ENCODE measurements around the gene RNU1-2. TPM values are rescaled to one million over a fixed set of nuclear protein-coding genes. Genes with fewer than 3 reads are reported as not detected.
"Not testable (repeated sequence)": the region's sequence is repeated elsewhere in the genome, so short reads cannot be mapped to it uniquely, and the experiment has no call there.

RNU1-2 gene
- total and polyA plus RNA-seq, 12 donors = 635 to 5,242 (median 1,949) TPM; not detected in 2

GRCh38 chr1:16938351-16939321 is 42.9 kb downstream of the RNU1-2 start:
- DNase-seq = no peak
- H3K36me3 ChIP-seq = peaks cover 0 to 73% (median 23%) of the 10 kb centered on the region in 9 donors
- no peaks in the 10 kb centered on the region for H3K9me3 ChIP-seq
- H3K4me3 ChIP-seq = no peak overlapping the region
- peak in 2 of 8 donors; percentile 7 to 15 for ATAC-seq
- intact Hi-C loops (cut with DNase I) = no loop called here
- H3K27me3 ChIP-seq = no peaks in the 10 kb centered on the region
- no peaks in the 10 kb centered on the region for H3K4me1 ChIP-seq
- no peak for TF ChIP-seq CTCF (IDR thresholded peaks at IDR 0.05)
- 68 to 78% methylated on average over 43 to 51 of the region's 51 CpGs for WGBS, 2 donors
- H3K27ac ChIP-seq = no peak overlapping the region

GRCh38 chr1:16939386-16940180 is 43.8 kb downstream of the RNU1-2 start:
- intact Hi-C loops (cut with DNase I) = loop anchor here in 1 of 10 donors (5.0 kb wide), 1 partner anchor 317 kb away; no protein-coding TSS in a partner anchor

GRCh38 chr1:16944038-16944437 is 48.3 kb downstream of the RNU1-2 start:
- H3K4me3 ChIP-seq = no peak overlapping the region
- no peak for ATAC-seq
- H3K27ac ChIP-seq = no peak overlapping the region
- H3K4me1 ChIP-seq = no peaks in the 10 kb centered on the region
- no peak for DNase-seq
- no peak for TF ChIP-seq CTCF (IDR thresholded peaks at IDR 0.05)
- no peaks in the 10 kb centered on the region for H3K9me3 ChIP-seq
- WGBS, 2 donors = 93 to 94% methylated on average over 19 of the region's 19 CpGs
- H3K36me3 ChIP-seq = peaks cover 0 to 80% (median 22%) of the 10 kb centered on the region in 9 donors
- H3K27me3 ChIP-seq = no peaks in the 10 kb centered on the region
- intact Hi-C loops (cut with DNase I) = loop anchor here in 1 of 10 donors (5.0 kb wide), 1 partner anchor 322 kb away; no protein-coding TSS in a partner anchor

More at GRCh38 chr1:16939386-16940180, 43.8 kb downstream of the RNU1-2 start:
- ATAC-seq = peak in 4 of 8 donors; percentile 7 to 34 (median 25)
- peaks cover 0 to 72% (median 23%) of the 10 kb centered on the region in 9 donors for H3K36me3 ChIP-seq
- H3K27ac ChIP-seq, H3K9me3 ChIP-seq, H3K4me1 ChIP-seq, H3K27me3 ChIP-seq, DNase-seq, H3K4me3 ChIP-seq: not testable (repeated sequence)
- WGBS, 2 donors = 95% methylated on average over 32 of the region's 32 CpGs

- not testable (repeated sequence) for DNase-seq, H3K27me3 ChIP-seq, H3K4me3 ChIP-seq, H3K4me1 ChIP-seq, H3K27ac ChIP-seq, H3K9me3 ChIP-seq
- ATAC-seq = peak in 5 of 8 donors; percentile 4 to 24 (median 16)
- 86 to 88% methylated on average over 1 to 6 of the region's 9 CpGs for WGBS, 2 donors
- peaks cover 0 to 73% (median 21%) of the 10 kb centered on the region in 9 donors for H3K36me3 ChIP-seq
- intact Hi-C loops (cut with DNase I) = loop anchor here in 2 of 10 donors (5.0 kb wide), 1 partner anchor 323 kb away; no protein-coding TSS in a partner anchor
Observed at GRCh38 chr1:16945512-16945911, 49.7 kb downstream of the RNU1-2 start.

Small RNA genes lying within 50 kb of the gene (microRNA-seq; reads per million reads assigned to microRNA genes)
- 0 reads per million in 2 donors for gene MIR3675

Other genes starting within 250 kb of the RNU1-2 start
- 1,000 to 10,000 TPM in 8 of 10 donors, 100 to 1,000 TPM in 2; 635 to 5,242 (median 1,949) TPM for gene RNU1-3, start 229.0 kb upstream of the RNU1-2 start, total RNA-seq
- not detected for gene RNU1-3, start 229.0 kb upstream of the RNU1-2 start, polyA plus RNA-seq
- 1,000 to 10,000 TPM in 8 of 10 donors, 100 to 1,000 TPM in 2; 635 to 5,242 (median 1,949) TPM for gene RNU1-4, start 155.5 kb upstream of the RNU1-2 start, total RNA-seq
- gene RNU1-4, start 155.5 kb upstream of the RNU1-2 start, polyA plus RNA-seq = not detected
- gene CROCC, start 26.0 kb downstream of the RNU1-2 start, total RNA-seq = 10 to 100 TPM in 1 of 10 donors, 1 to 10 TPM in 9; 4.7 to 12.8 (median 6.0) TPM
- gene CROCC, start 26.0 kb downstream of the RNU1-2 start, polyA plus RNA-seq = 10 to 100 TPM in 1 of 2 donors, 1 to 10 TPM in 1; 7.6 to 42.3 TPM
- 1 to 10 TPM; 1.3 to 6.4 (median 2.4) TPM for gene MFAP2, start 84.6 kb downstream of the RNU1-2 start, total RNA-seq
- gene MFAP2, start 84.6 kb downstream of the RNU1-2 start, polyA plus RNA-seq = 10 to 100 TPM in 1 of 2 donors, 1 to 10 TPM in 1; 4.5 to 10.5 TPM
- 10 to 100 TPM in 7 of 10 donors, 1 to 10 TPM in 3; 7.2 to 20.0 (median 10.6) TPM for gene ATP13A2, start 115.9 kb downstream of the RNU1-2 start, total RNA-seq
- gene ATP13A2, start 115.9 kb downstream of the RNU1-2 start, polyA plus RNA-seq = 10 to 100 TPM; 10.9 to 18.2 TPM
- 100 to 1,000 TPM; 222 to 486 (median 379) TPM for gene SDHB, start 158.1 kb downstream of the RNU1-2 start, total RNA-seq
- 100 to 1,000 TPM; 102 to 312 TPM for gene SDHB, start 158.1 kb downstream of the RNU1-2 start, polyA plus RNA-seq
- gene PADI2, start 223.5 kb downstream of the RNU1-2 start, total RNA-seq = 1 to 10 TPM in 1 of 10 donors, under 1 TPM in 9; 0.12 to 1.1 (median 0.58) TPM
- under 1 TPM; 0.07 TPM for gene PADI2, start 223.5 kb downstream of the RNU1-2 start, polyA plus RNA-seq